Tibial nerve (tissue), 3 donors: Measurements from ENCODE around the gene THSD4.

ENCODE experiments used
- CTCF ChIP-seq, 5 experiments: fragments of 200-600 bp in 3 of 5; fragments of 450-650 bp in 2 of 5; sonication (generic) in 3 of 5; IDR thresholded peaks; one replicate each; pipeline ENCODE4 v1.5.1; 2016 to 2019; ENCODE audit warnings: antibody characterized with exemption in 5 of 5, mild to moderate bottlenecking in 3 of 5, moderate library complexity in 2 of 5
- POLR2A ChIP-seq, 2 donors: fragments of 450-650 bp; IDR thresholded peaks; one replicate each; pipeline ENCODE4 v1.6.1; 2017; ENCODE audit warnings: antibody characterized with exemption in 2 of 2, mild to moderate bottlenecking in 2 of 2, moderate library complexity in 2 of 2

- TF ChIP-seq CTCF (IDR thresholded peaks at IDR 0.05) (no peak), POLR2A (IDR thresholded peaks at IDR 0.05) (no peak)
Observed at GRCh38 chr15:71114066-71114680, 1.1 kb upstream of the THSD4 start.
